Measurements from ENCODE around the gene SLC30A3.
A peak's percentile ranks its signal among the peaks of the same experiment; 100 is the strongest.

The SLC30A3 gene

GRCh38 chr2:27217173-27218121 lies 45.4 kb downstream of the SLC30A3 start, which contains the start of gene CAD:
Gene CAD, plus strand, starts transcription at chr2:27217369. Its CDS starts 183 bp downstream, at chr2:27217552.
- no CpG with 5 or more reads among the region's 72 CpGs for WGBS (ENCODE audit: insufficient coverage, insufficient read length)
- DNase-seq (ENCODE audit: low read depth, low spot score): peak; percentile 77
- no peak within 1 kb of the TSS for H3K27ac ChIP-seq (ENCODE audit: low read length)

GRCh38 chr2:27216416-27217137 lies 46.3 kb downstream of the SLC30A3 start:
- Histone ChIP-seq H3K4me1 (ENCODE audit: control insufficient read depth, insufficient read depth, low read length) (0 out of 2 replicates have a peak, but pooled peaks cover 1% of the 10 kb centered on the region), H3K27me3 (ENCODE audit: control insufficient read depth, insufficient read depth, low read length) (no peaks in the 10 kb centered on the region), H3K36me3 (ENCODE audit: control insufficient read depth, insufficient read depth, low read length) (peaks cover 8% of the 10 kb centered on the region; the same call in 1 of the 2 replicates), H3K4me3 (ENCODE audit: low read length) (no peak overlapping the region; the same call in 1 of the 2 replicates), H3K27ac (ENCODE audit: low read length) (no peak overlapping the region), H3K9me3 (ENCODE audit: control insufficient read depth, insufficient read depth, low read length) (no peaks in the 10 kb centered on the region)
- DNase-seq (ENCODE audit: low read depth, low spot score): no peak
- no CpG with 5 or more reads among the region's 13 CpGs for WGBS (ENCODE audit: insufficient coverage, insufficient read length)

More at GRCh38 chr2:27217173-27218121, 45.4 kb downstream of the SLC30A3 start, which contains the start of gene CAD:
- H3K4me3 ChIP-seq (ENCODE audit: low read length): peak within 1 kb of the TSS; percentile 97
- peaks cover 12% of the 10 kb centered on the region; the same call in 1 of the 2 replicates for H3K36me3 ChIP-seq (ENCODE audit: control insufficient read depth, insufficient read depth, low read length)
- 0 out of 2 replicates have a peak, but pooled peaks cover 1% of the 10 kb centered on the region for H3K4me1 ChIP-seq (ENCODE audit: control insufficient read depth, insufficient read depth, low read length)
- H3K27me3 ChIP-seq (ENCODE audit: control insufficient read depth, insufficient read depth, low read length): no peaks in the 10 kb centered on the region
- no peaks in the 10 kb centered on the region for H3K9me3 ChIP-seq (ENCODE audit: control insufficient read depth, insufficient read depth, low read length)

GRCh38 chr2:27214941-27215340 lies 47.9 kb downstream of the SLC30A3 start:
- H3K9me3 ChIP-seq (ENCODE audit: control insufficient read depth, insufficient read depth, low read length): no peaks in the 10 kb centered on the region
- DNase-seq (ENCODE audit: low read depth, low spot score): no peak
- H3K4me3 ChIP-seq (ENCODE audit: low read length): no peak overlapping the region
- WGBS (ENCODE audit: insufficient coverage, insufficient read length): no CpG with 5 or more reads among the region's 3 CpGs
- 0 out of 2 replicates have a peak, but pooled peaks cover 1% of the 10 kb centered on the region for H3K4me1 ChIP-seq (ENCODE audit: control insufficient read depth, insufficient read depth, low read length)
- no peaks in the 10 kb centered on the region for H3K27me3 ChIP-seq (ENCODE audit: control insufficient read depth, insufficient read depth, low read length)
- no peak overlapping the region for H3K27ac ChIP-seq (ENCODE audit: low read length)
- no peaks in the 10 kb centered on the region for H3K36me3 ChIP-seq (ENCODE audit: control insufficient read depth, insufficient read depth, low read length)

GRCh38 chr2:27212626-27213471 lies 50.0 kb downstream of the SLC30A3 start:
- H3K27ac ChIP-seq (ENCODE audit: low read length): no peak overlapping the region
- H3K9me3 ChIP-seq (ENCODE audit: control insufficient read depth, insufficient read depth, low read length): no peaks in the 10 kb centered on the region
- no CpG with 5 or more reads among the region's 34 CpGs for WGBS (ENCODE audit: insufficient coverage, insufficient read length)
- H3K36me3 ChIP-seq (ENCODE audit: control insufficient read depth, insufficient read depth, low read length): peaks cover 9% of the 10 kb centered on the region; the same call in 1 of the 2 replicates
- H3K4me3 ChIP-seq (ENCODE audit: low read length): peak overlapping the region; percentile 76; the same call in 1 of the 2 replicates
- H3K27me3 ChIP-seq (ENCODE audit: control insufficient read depth, insufficient read depth, low read length): no peaks in the 10 kb centered on the region
- 0 out of 2 replicates have a peak, but pooled peaks cover 1% of the 10 kb centered on the region for H3K4me1 ChIP-seq (ENCODE audit: control insufficient read depth, insufficient read depth, low read length)
- no peak for DNase-seq (ENCODE audit: low read depth, low spot score)

GRCh38 chr2:27211943-27212625 lies 50.8 kb downstream of the SLC30A3 start, which contains the start of the genes ATRAID and SLC5A6:
Gene ATRAID, plus strand, starts transcription at chr2:27212041. Its CDS starts 328 bp downstream, at chr2:27212369.
Gene SLC5A6, minus strand, starts transcription at chr2:27212268. Its CDS starts 4,618 bp downstream, at chr2:27207650.
- peaks cover 16% of the 10 kb centered on the region for H3K36me3 ChIP-seq (ENCODE audit: control insufficient read depth, insufficient read depth, low read length)
- H3K4me1 ChIP-seq (ENCODE audit: control insufficient read depth, insufficient read depth, low read length): 0 out of 2 replicates have a peak, but pooled peaks cover 1% of the 10 kb centered on the region
- H3K27me3 ChIP-seq (ENCODE audit: control insufficient read depth, insufficient read depth, low read length): no peaks in the 10 kb centered on the region
- H3K4me3 ChIP-seq (ENCODE audit: low read length): peak within 1 kb of the TSS; percentile 76
- no peak within 1 kb of the TSS for H3K27ac ChIP-seq (ENCODE audit: low read length)
- peak; percentile 67 for DNase-seq (ENCODE audit: low read depth, low spot score)
- WGBS (ENCODE audit: insufficient coverage, insufficient read length): no CpG with 5 or more reads among the region's 73 CpGs
- H3K9me3 ChIP-seq (ENCODE audit: control insufficient read depth, insufficient read depth, low read length): no peaks in the 10 kb centered on the region

GRCh38 chr2:27211241-27211942 lies 51.5 kb downstream of the SLC30A3 start:
- no CpG with 5 or more reads among the region's 48 CpGs for WGBS (ENCODE audit: insufficient coverage, insufficient read length)
- Histone ChIP-seq H3K4me3 (ENCODE audit: low read length) (peak overlapping the region; percentile 76), H3K4me1 (ENCODE audit: control insufficient read depth, insufficient read depth, low read length) (no peaks in the 10 kb centered on the region), H3K36me3 (ENCODE audit: control insufficient read depth, insufficient read depth, low read length) (peaks cover 22% of the 10 kb centered on the region), H3K9me3 (ENCODE audit: control insufficient read depth, insufficient read depth, low read length) (no peaks in the 10 kb centered on the region), H3K27ac (ENCODE audit: low read length) (no peak overlapping the region), H3K27me3 (ENCODE audit: control insufficient read depth, insufficient read depth, low read length) (no peaks in the 10 kb centered on the region)
- no peak for DNase-seq (ENCODE audit: low read depth, low spot score)

GRCh38 chr2:27209621-27210401 lies 53.0 kb downstream of the SLC30A3 start:
- DNase-seq (ENCODE audit: low read depth, low spot score): no peak
- peaks cover 37% of the 10 kb centered on the region for H3K36me3 ChIP-seq (ENCODE audit: control insufficient read depth, insufficient read depth, low read length)
- H3K4me3 ChIP-seq (ENCODE audit: low read length): no peak overlapping the region
- no CpG with 5 or more reads among the region's 6 CpGs for WGBS (ENCODE audit: insufficient coverage, insufficient read length)
- no peaks in the 10 kb centered on the region for H3K4me1 ChIP-seq (ENCODE audit: control insufficient read depth, insufficient read depth, low read length)
- H3K9me3 ChIP-seq (ENCODE audit: control insufficient read depth, insufficient read depth, low read length): no peaks in the 10 kb centered on the region
- no peaks in the 10 kb centered on the region for H3K27me3 ChIP-seq (ENCODE audit: control insufficient read depth, insufficient read depth, low read length)
- no peak overlapping the region for H3K27ac ChIP-seq (ENCODE audit: low read length)

GRCh38 chr2:27208486-27209050 lies 54.3 kb downstream of the SLC30A3 start:
- no peaks in the 10 kb centered on the region for H3K9me3 ChIP-seq (ENCODE audit: control insufficient read depth, insufficient read depth, low read length)
- peaks cover 49% of the 10 kb centered on the region for H3K36me3 ChIP-seq (ENCODE audit: control insufficient read depth, insufficient read depth, low read length)
- no CpG with 5 or more reads among the region's 4 CpGs for WGBS (ENCODE audit: insufficient coverage, insufficient read length)
- no peaks in the 10 kb centered on the region for H3K27me3 ChIP-seq (ENCODE audit: control insufficient read depth, insufficient read depth, low read length)
- no peak overlapping the region for H3K27ac ChIP-seq (ENCODE audit: low read length)
- no peak for DNase-seq (ENCODE audit: low read depth, low spot score)
- H3K4me3 ChIP-seq (ENCODE audit: low read length): no peak overlapping the region
- H3K4me1 ChIP-seq (ENCODE audit: control insufficient read depth, insufficient read depth, low read length): no peaks in the 10 kb centered on the region

Data from iPS DF 6.9 (cell line).